CD14-positive monocyte (primary cell): ENCODE measurements around the gene MAST1. TPM values are rescaled to one million over a fixed set of nuclear protein-coding genes. Genes with fewer than 3 reads are reported as not detected.

Experiments
- DNase-seq, 3 donors: peaks; one replicate each; pipeline ENCODE4 v3.0.0-alpha.2; 2011 to 2022
- H2AFZ ChIP-seq: 2 replicates; pipeline ENCODE4 v1.6.0; 2012; ENCODE audit warnings: mild to moderate bottlenecking, low read depth, low read length, inconsistent platforms; ENCODE audit not compliant: insufficient read depth, poor library complexity, severe bottlenecking
- H3K27ac ChIP-seq, 2 donors: 1 replicate in 1 of 2; 2 replicates in 1 of 2; pipeline ENCODE4 v1.5.1; 2012 to 2013; ENCODE audit warnings: low read length in 2 of 2, control low read depth in 1 of 2, inconsistent platforms in 1 of 2, low read depth in 1 of 2, mild to moderate bottlenecking in 1 of 2
- H3K27me3 ChIP-seq, 2 donors: one replicate each; pipeline versions ENCODE4 v1.6.0 to v1.6.1; 2011 to 2013; ENCODE audit warnings: low read length in 2 of 2; ENCODE audit not compliant: control insufficient read depth in 2 of 2, insufficient read depth in 2 of 2
- H3K36me3 ChIP-seq, 2 donors: replicated peaks in 1 of 2; 1 replicate in 1 of 2; 2 replicates in 1 of 2; pipeline versions ENCODE4 v1.5.1 to v1.6.1; 2012 to 2013; ENCODE audit warnings: low read length in 2 of 2, control low read depth in 1 of 2, inconsistent platforms in 1 of 2, mild to moderate bottlenecking in 1 of 2; ENCODE audit not compliant: insufficient read depth in 2 of 2, control insufficient read depth in 1 of 2
- H3K4me1 ChIP-seq, 2 donors: 1 replicate in 1 of 2; 2 replicates in 1 of 2; pipeline versions ENCODE4 v1.5.1 to v1.6.1; 2012 to 2013; ENCODE audit warnings: low read length in 2 of 2, control low read depth in 1 of 2, inconsistent platforms in 1 of 2, mild to moderate bottlenecking in 1 of 2, moderate library complexity in 1 of 2; ENCODE audit not compliant: insufficient read depth in 2 of 2, control insufficient read depth in 1 of 2
- H3K4me2 ChIP-seq: replicated peaks from 2 replicates; pipeline ENCODE3; 2012; ENCODE audit warnings: low read length, moderate library complexity, mild to moderate bottlenecking; ENCODE audit not compliant: poor library complexity, severe bottlenecking; ENCODE audit errors: extremely low read depth
- H3K4me3 ChIP-seq, 3 experiments: fragments of 200-600 bp in 1 of 3; sonication (generic) in 1 of 3; replicated peaks in 1 of 3; 1 replicate in 2 of 3; 2 replicates in 1 of 3; pipeline ENCODE4 v1.5.1; 2011 to 2013; ENCODE audit warnings: low read length in 3 of 3, mild to moderate bottlenecking in 3 of 3, control low read depth in 2 of 3, low read depth in 2 of 3, inconsistent platforms in 1 of 3, moderate library complexity in 1 of 3
- H3K79me2 ChIP-seq: 2 replicates; pipeline ENCODE4 v1.6.0; 2012; ENCODE audit warnings: mild to moderate bottlenecking, control low read depth, inconsistent platforms, low read length, moderate library complexity; ENCODE audit not compliant: insufficient read depth
- H3K9ac ChIP-seq: 2 replicates; pipeline ENCODE4 v1.6.0; 2017; ENCODE audit warnings: low read length, mild to moderate bottlenecking; ENCODE audit not compliant: insufficient read depth, poor library complexity, severe bottlenecking
- H3K9me3 ChIP-seq, 2 donors: replicated peaks in 1 of 2; 1 replicate in 1 of 2; 2 replicates in 1 of 2; pipeline versions ENCODE4 v1.5.1 to v1.6.1; 2012 to 2013; ENCODE audit warnings: low read length in 2 of 2, control low read depth in 1 of 2; ENCODE audit not compliant: control insufficient read depth in 1 of 2, insufficient read depth in 1 of 2
- H4K20me1 ChIP-seq: 2 replicates; pipeline ENCODE4 v1.6.0; 2012; ENCODE audit warnings: mild to moderate bottlenecking, low read length, control low read depth, moderate library complexity; ENCODE audit not compliant: insufficient read depth
- H3K27ac Mint-ChIP-seq, 7 donors: one replicate each; pipeline ENCODE4 v1.8.0; 2020; ENCODE audit warnings: mild to moderate bottlenecking in 7 of 7, mixed read lengths in 7 of 7, moderate library complexity in 6 of 7, inconsistent platforms in 2 of 7
- H3K27me3 Mint-ChIP-seq, 3 donors: one replicate each; pipeline ENCODE4 v1.8.0; 2021 to 2022; ENCODE audit warnings: low read depth in 3 of 3, mild to moderate bottlenecking in 3 of 3, mixed read lengths in 3 of 3, moderate library complexity in 3 of 3, inconsistent platforms in 1 of 3
- H3K36me3 Mint-ChIP-seq, 2 donors: one replicate each; pipeline ENCODE4 v1.8.0; 2020; ENCODE audit warnings: mixed read lengths in 2 of 2, inconsistent platforms in 1 of 2, mild to moderate bottlenecking in 1 of 2
- H3K4me1 Mint-ChIP-seq: one replicate; pipeline ENCODE4 v1.8.0; 2020; ENCODE audit warnings: mild to moderate bottlenecking, mixed read lengths
- H3K4me3 Mint-ChIP-seq, 2 donors: one replicate each; pipeline ENCODE4 v1.8.0; 2020; ENCODE audit warnings: mild to moderate bottlenecking in 2 of 2, mixed read lengths in 2 of 2, moderate library complexity in 1 of 2
- H3K9me3 Mint-ChIP-seq, 7 donors: one replicate each; pipeline ENCODE4 v1.8.0; 2020 to 2022; ENCODE audit warnings: mixed read lengths in 7 of 7, mild to moderate bottlenecking in 6 of 7, moderate library complexity in 6 of 7, inconsistent platforms in 2 of 7
- WGBS: methylation state at CpG from one replicate; pipeline ENCODE4 v1.1.5; 2013; ENCODE audit warnings: missing lambda C conversion rate; ENCODE audit not compliant: insufficient coverage; 5-methylcytosine and 5-hydroxymethylcytosine counted together
- intact Hi-C, 2 donors: fragments of 100-400 bp; cut with micrococcal nuclease; formaldehyde crosslinking; loops; one replicate each; pipeline versions ENCODE4 v1.15.0 to v1.15.1; 2023
- polyA plus RNA-seq, 3 donors: library from polyadenylated mRNA; depleted of rRNA in 1 of 3; unstranded in 2 of 3; stranded (reverse) in 1 of 3; fragments of 300-500 nt in 2 of 3; fragments of >200 nt in 1 of 3; fragmentation: Illumina TruSeq in 2 of 3; gene quantifications; 1 replicate in 2 of 3; 2 replicates in 1 of 3; pipeline ENCODE4 v1.2.3, GENCODE V29; 2012 to 2021
- TF ChIP-seq, protein P1 (sequence below): fragments of 200-600 bp; IDR thresholded peaks from one replicate; pipeline ENCODE4 v1.8.0; 2022; ENCODE audit warnings: antibody characterized with exemption, mild to moderate bottlenecking

The MAST1 gene
- polyA plus RNA-seq, 3 donors, result 0.28 to 3.6 (median 1.1) TPM

DNA sequence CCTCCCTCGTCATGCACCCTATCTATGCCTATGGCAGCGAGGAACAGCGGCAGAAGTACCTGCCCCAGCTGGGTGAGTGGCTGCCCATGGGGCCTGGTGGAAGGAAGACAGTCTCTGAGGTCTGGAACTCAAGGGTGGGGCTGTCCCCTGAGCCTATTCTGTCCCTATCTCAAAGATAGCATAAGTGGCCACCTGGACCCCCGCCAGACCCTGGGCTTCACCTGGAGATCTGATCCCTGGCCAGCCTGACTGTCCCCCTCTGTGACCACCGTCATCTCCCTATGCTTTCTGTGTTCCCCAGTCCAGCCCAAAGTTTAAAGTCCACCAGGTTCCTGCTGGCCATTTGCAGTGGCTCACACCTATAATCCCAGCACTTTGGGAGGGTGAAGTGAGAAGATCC lies 55.3 kb downstream of the MAST1 start:
- peaks cover 11% of the 10 kb centered on the region for H3K79me2 ChIP-seq
- no peaks in the 10 kb centered on the region for H3K27me3 ChIP-seq
- no peak overlapping the region for H3K9ac ChIP-seq
- DNase-seq, result no peak
- H3K36me3 ChIP-seq, result peaks cover 38 to 50% of the 10 kb centered on the region in 2 donors
- WGBS, result 100% methylated on average over 1 of the region's 5 CpGs
- H3K9me3 ChIP-seq, result no peaks in the 10 kb centered on the region
- H3K36me3 Mint-ChIP-seq, result peaks cover 40 to 52% of the 10 kb centered on the region in 2 donors
- TF ChIP-seq, protein P1, sequence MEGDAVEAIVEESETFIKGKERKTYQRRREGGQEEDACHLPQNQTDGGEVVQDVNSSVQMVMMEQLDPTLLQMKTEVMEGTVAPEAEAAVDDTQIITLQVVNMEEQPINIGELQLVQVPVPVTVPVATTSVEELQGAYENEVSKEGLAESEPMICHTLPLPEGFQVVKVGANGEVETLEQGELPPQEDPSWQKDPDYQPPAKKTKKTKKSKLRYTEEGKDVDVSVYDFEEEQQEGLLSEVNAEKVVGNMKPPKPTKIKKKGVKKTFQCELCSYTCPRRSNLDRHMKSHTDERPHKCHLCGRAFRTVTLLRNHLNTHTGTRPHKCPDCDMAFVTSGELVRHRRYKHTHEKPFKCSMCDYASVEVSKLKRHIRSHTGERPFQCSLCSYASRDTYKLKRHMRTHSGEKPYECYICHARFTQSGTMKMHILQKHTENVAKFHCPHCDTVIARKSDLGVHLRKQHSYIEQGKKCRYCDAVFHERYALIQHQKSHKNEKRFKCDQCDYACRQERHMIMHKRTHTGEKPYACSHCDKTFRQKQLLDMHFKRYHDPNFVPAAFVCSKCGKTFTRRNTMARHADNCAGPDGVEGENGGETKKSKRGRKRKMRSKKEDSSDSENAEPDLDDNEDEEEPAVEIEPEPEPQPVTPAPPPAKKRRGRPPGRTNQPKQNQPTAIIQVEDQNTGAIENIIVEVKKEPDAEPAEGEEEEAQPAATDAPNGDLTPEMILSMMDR, result no peak
- H3K27me3 Mint-ChIP-seq, result peaks cover 0 to 4% (median 0%) of the 10 kb centered on the region in 3 donors
- no peak overlapping the region for H3K27ac ChIP-seq
- H3K4me1 Mint-ChIP-seq, result peaks cover 19% of the 10 kb centered on the region
- H3K4me1 ChIP-seq, result peaks cover 16 to 20% of the 10 kb centered on the region in 2 donors
- H3K4me3 Mint-ChIP-seq, result no peak overlapping the region
- no peaks in the 10 kb centered on the region for H3K9me3 Mint-ChIP-seq
- peak overlapping the region in 3 of 7 donors; percentile 4 to 36 (median 31) for H3K27ac Mint-ChIP-seq
- peaks cover 6% of the 10 kb centered on the region for H4K20me1 ChIP-seq
- no peak overlapping the region for H3K4me3 ChIP-seq
- intact Hi-C loops, result loop anchor here in 1 of 2 donors (5.0 kb wide), 1 partner anchor 39 kb away; the partner anchor contains the start of gene FARSA
- no peak overlapping the region for H2AFZ ChIP-seq
- no peak overlapping the region for H3K4me2 ChIP-seq

DNA sequence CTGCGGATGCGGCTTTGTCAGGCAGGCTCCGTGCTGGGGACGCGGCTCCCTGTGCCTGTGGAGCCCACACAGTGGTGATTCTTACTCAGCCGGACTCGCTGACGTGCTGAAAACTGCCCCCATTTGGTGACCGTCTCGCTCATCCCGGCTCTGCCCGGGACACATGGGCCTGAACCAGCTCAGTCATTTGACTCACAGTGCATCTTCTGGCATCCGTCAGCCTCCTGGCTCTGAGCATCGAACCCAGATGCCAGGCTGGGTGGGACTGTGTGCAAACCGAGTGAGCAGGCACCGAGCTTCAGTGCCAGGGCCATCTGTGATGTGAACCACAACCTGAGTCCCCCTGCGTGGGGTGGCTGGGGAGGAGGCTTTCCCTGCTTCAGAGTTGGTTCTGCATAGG lies 58.1 kb downstream of the MAST1 start:
- Histone ChIP-seq H3K9me3 (no peaks in the 10 kb centered on the region), H3K4me1 (peaks cover 6 to 7% of the 10 kb centered on the region in 2 donors), H3K36me3 (peaks cover 43 to 70% of the 10 kb centered on the region in 2 donors), H3K27me3 (no peaks in the 10 kb centered on the region), H3K4me3 (no peak overlapping the region), H2AFZ (no peak overlapping the region), H3K4me2 (no peak overlapping the region), H3K79me2 (peaks cover 7% of the 10 kb centered on the region), H3K27ac (no peak overlapping the region), H3K9ac (no peak overlapping the region), H4K20me1 (peaks cover 5% of the 10 kb centered on the region)
- Mint-ChIP-seq H3K4me3 (no peak overlapping the region), H3K27ac (no peak overlapping the region), H3K36me3 (peaks cover 55 to 69% of the 10 kb centered on the region in 2 donors), H3K4me1 (peaks cover 8% of the 10 kb centered on the region), H3K9me3 (no peaks in the 10 kb centered on the region), H3K27me3 (peaks cover 0 to 6% (median 0%) of the 10 kb centered on the region in 3 donors)
- DNase-seq, result no peak
- TF ChIP-seq, protein P1, result no peak
- 98% methylated on average over 17 of the region's 17 CpGs for WGBS
- intact Hi-C loops, result no loop called here
